MM.1S (cell line): ENCODE results near the gene HES1.
"Not testable (repeated sequence)": the region's sequence is repeated elsewhere in the genome, so short reads cannot be mapped to it uniquely, and the experiment has no call there.

ENCODE experiments used
- DNase-seq: peaks from one replicate; pipeline ENCODE4 v3.0.0-alpha.2; 2015
- H2AFZ ChIP-seq: fragments of 300-600 bp; sonication (generic); 2 replicates; pipeline ENCODE4 v1.6.0; 2016; ENCODE audit warnings: antibody characterized with exemption, low read length
- H3F3A ChIP-seq: fragments of 300-600 bp; sonication (generic); 2 replicates; pipeline ENCODE4 v1.6.1; 2016; ENCODE audit warnings: mild to moderate bottlenecking, antibody characterized with exemption, low read length, moderate library complexity, mixed read lengths; ENCODE audit not compliant: insufficient read depth
- H3K27ac ChIP-seq: fragments of 300-600 bp; sonication (generic); 2 replicates; pipeline ENCODE4 v1.5.1; 2016; ENCODE audit warnings: mild to moderate bottlenecking, low read length
- H3K27me3 ChIP-seq: fragments of 300-600 bp; sonication (generic); replicated peaks from 2 replicates; pipeline ENCODE4 v1.6.0; 2016; ENCODE audit warnings: low read length; ENCODE audit not compliant: insufficient read depth
- H3K36me3 ChIP-seq: fragments of 300-600 bp; sonication (generic); replicated peaks from 2 replicates; pipeline ENCODE4 v1.6.1; 2016; ENCODE audit warnings: mild to moderate bottlenecking, low read length, mixed read lengths; ENCODE audit not compliant: insufficient read depth
- H3K4me1 ChIP-seq: fragments of 300-600 bp; sonication (generic); 2 replicates; pipeline ENCODE4 v1.6.1; 2016; ENCODE audit warnings: low read length, mixed read lengths
- H3K4me2 ChIP-seq: fragments of 300-600 bp; sonication (generic); 2 replicates; pipeline ENCODE4 v1.6.0; 2016; ENCODE audit warnings: low read depth, low read length
- H3K4me3 ChIP-seq: fragments of 300-600 bp; sonication (generic); 2 replicates; pipeline ENCODE4 v1.5.1; 2016; ENCODE audit warnings: low read length, mixed read lengths
- H3K79me2 ChIP-seq: fragments of 300-600 bp; sonication (generic); 2 replicates; pipeline ENCODE4 v1.6.1; 2016; ENCODE audit warnings: mixed run types, low read length, mixed read lengths
- H3K9ac ChIP-seq: fragments of 300-600 bp; sonication (generic); 2 replicates; pipeline ENCODE4 v1.6.1; 2016; ENCODE audit warnings: low read length, mixed read lengths
- H3K9me2 ChIP-seq: fragments of 300-600 bp; sonication (generic); replicated peaks from 2 replicates; pipeline ENCODE4 v1.6.1; 2016; ENCODE audit warnings: mild to moderate bottlenecking, low read length, mixed read lengths; ENCODE audit not compliant: insufficient read depth
- H3K9me3 ChIP-seq: fragments of 300-600 bp; sonication (generic); replicated peaks from 2 replicates; pipeline ENCODE4 v1.6.1; 2016; ENCODE audit warnings: mild to moderate bottlenecking, low read length, mixed read lengths; ENCODE audit not compliant: insufficient read depth
- H4K20me1 ChIP-seq: fragments of 300-600 bp; sonication (generic); 2 replicates; pipeline ENCODE4 v1.6.1; 2016; ENCODE audit warnings: mild to moderate bottlenecking, low read length, moderate library complexity, mixed read lengths; ENCODE audit not compliant: insufficient read depth
- CTCF ChIP-seq: fragments of 300-600 bp; sonication (generic); IDR thresholded peaks from 2 replicates; pipeline ENCODE4 v1.5.1; 2016; ENCODE audit warnings: antibody characterized with exemption, low read length, mixed read lengths
- EZH2 ChIP-seq: fragments of 300-600 bp; sonication (generic); optimal IDR thresholded peaks from 2 replicates; pipeline ENCODE3; 2017; ENCODE audit warnings: low read depth, mild to moderate bottlenecking, antibody characterized with exemption, low read length, mixed read lengths
- EZH2phosphoT487 ChIP-seq: fragments of 300-600 bp; sonication (generic); IDR thresholded peaks from 2 replicates; pipeline ENCODE4 v1.6.1; 2018; ENCODE audit warnings: antibody characterized with exemption, low read length

The HES1 gene

DNA sequence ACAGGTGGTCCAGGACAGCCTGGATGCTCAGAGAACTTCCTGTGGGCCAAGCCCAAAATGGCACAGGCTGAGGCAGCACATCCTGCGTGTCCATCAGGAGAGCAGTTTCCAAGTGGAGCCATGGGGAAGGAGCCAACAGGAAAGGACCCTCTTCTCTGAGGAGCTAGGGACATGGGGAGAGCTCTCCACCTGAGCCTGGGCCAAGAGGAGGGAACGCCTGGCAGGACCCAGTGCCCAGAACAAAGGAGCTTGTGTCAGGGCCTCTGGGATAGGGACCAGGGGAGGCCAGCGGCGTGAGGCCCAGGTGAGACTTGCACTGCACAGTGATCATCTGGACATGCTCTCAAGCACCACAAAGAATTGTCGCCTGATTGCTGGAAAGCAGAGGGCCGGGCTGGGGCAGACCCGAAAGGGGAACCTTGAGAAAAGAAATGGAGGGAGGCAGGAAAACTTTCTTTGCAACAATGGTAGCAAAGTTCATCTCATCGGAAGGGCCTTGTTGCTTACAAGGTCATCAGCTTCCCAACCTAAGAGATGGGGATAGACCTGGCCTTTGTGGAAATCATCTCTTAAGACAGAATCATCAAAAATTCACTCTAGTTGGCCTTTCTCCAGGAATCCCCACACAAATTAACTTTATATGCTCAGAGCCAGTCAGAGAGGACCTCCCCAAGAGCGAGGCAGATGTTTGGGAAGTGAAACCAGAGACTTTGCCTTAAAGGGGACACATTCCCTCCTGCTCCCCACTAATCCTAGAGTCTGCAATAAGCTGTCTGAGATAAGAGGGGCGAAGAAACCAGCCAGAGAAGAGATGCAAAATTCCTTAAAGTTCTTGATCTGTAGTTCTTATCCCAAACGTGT is 47.7 kb upstream of the HES1 start:
- DNase-seq, result no peak
- Histone ChIP-seq H3F3A (peaks cover 22% of the 10 kb centered on the region), H3K27me3 (no peaks in the 10 kb centered on the region), H3K27ac (no peak overlapping the region), H3K9ac (no peak overlapping the region), H3K4me3 (no peak overlapping the region), H3K36me3 (no peaks in the 10 kb centered on the region), H3K4me2 (no peak overlapping the region), H2AFZ (no peak overlapping the region), H4K20me1 (no peaks in the 10 kb centered on the region), H3K9me3 (no peaks in the 10 kb centered on the region), H3K4me1 (peaks cover 32% of the 10 kb centered on the region), H3K79me2 (no peaks in the 10 kb centered on the region), H3K9me2 (no peaks in the 10 kb centered on the region)
- no peak for TF ChIP-seq CTCF
- no peak for TF ChIP-seq EZH2phosphoT487
- no peak for TF ChIP-seq EZH2

GRCh38 chr3:194089357-194090177 is 46.4 kb upstream of the HES1 start:
- Histone ChIP-seq H3K9me2 (no peaks in the 10 kb centered on the region), H3K4me1 (peaks cover 24% of the 10 kb centered on the region), H3F3A (peaks cover 9% of the 10 kb centered on the region), H3K27me3 (no peaks in the 10 kb centered on the region), H2AFZ (no peak overlapping the region), H3K36me3 (no peaks in the 10 kb centered on the region), H4K20me1 (no peaks in the 10 kb centered on the region), H3K9ac (no peak overlapping the region), H3K27ac (no peak overlapping the region), H3K79me2 (no peaks in the 10 kb centered on the region), H3K9me3 (no peaks in the 10 kb centered on the region), H3K4me2 (no peak overlapping the region), H3K4me3 (no peak overlapping the region)
- TF ChIP-seq EZH2phosphoT487 (no peak), EZH2 (no peak), CTCF (no peak)
- DNase-seq, result no peak

DNA sequence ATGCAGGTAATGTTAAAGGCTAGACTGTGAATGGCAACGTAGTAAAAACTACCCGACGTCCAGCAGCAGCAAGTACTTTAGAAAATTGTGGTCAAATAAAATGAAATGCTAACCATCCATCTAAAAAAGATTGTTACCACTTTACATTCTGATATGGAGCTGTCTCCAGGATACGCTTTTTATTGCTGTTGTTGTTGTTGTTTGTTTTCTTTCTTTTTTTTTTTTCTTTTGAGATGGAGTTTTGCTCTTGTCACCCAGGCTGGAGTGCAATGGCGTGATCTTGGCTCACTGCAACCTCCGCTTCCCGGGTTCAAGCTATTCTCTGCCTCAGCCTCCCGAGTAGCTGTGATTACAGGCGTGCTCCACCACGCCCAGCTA is 45.8 kb upstream of the HES1 start:
- peaks cover 20% of the 10 kb centered on the region for H3K4me1 ChIP-seq
- not testable (repeated sequence) for H3K9ac ChIP-seq, H3K4me2 ChIP-seq

More for the DNA sequence above, 45.8 kb upstream of the HES1 start:
- not testable (repeated sequence) for H3K79me2 ChIP-seq, H3K4me3 ChIP-seq, DNase-seq, H2AFZ ChIP-seq, H3K27ac ChIP-seq, H3F3A ChIP-seq, H3K36me3 ChIP-seq, H3K9me2 ChIP-seq, H4K20me1 ChIP-seq, H3K27me3 ChIP-seq, H3K9me3 ChIP-seq
